NCI-H446 (cell line): ENCODE data around the gene PIAS3.
"Not testable (repeated sequence)": the region's sequence is repeated elsewhere in the genome, so short reads cannot be mapped to it uniquely, and the experiment has no call there.

Experiments used
- DNase-seq, 2 experiments: peaks; one replicate each; lab custom pipeline; 2025; lab: John Stamatoyannopoulos, UW

Gene PIAS3

GRCh38 chr1:145823565-145824498 lies 35.0 kb downstream of the PIAS3 start, which contains the start of the genes POLR3C and RNF115:
POLR3C (plus strand) TSS chr1:145824200; CDS start chr1:145825777, 1,577 bp downstream.
RNF115 (minus strand) TSS chr1:145824095; CDS start chr1:145823873, 222 bp downstream.
- peak; percentile 82 to 95 for DNase-seq

GRCh38 chr1:145822779-145823331 lies 36.0 kb downstream of the PIAS3 start:
- not testable (repeated sequence) for DNase-seq

GRCh38 chr1:145818095-145818494 lies 40.8 kb downstream of the PIAS3 start:
- not testable (repeated sequence) for DNase-seq

- not testable (repeated sequence) for DNase-seq
Observed at GRCh38 chr1:145812977-145813810, 45.7 kb downstream of the PIAS3 start.

GRCh38 chr1:145806844-145807243 lies 52.0 kb downstream of the PIAS3 start:
- DNase-seq: no peak

- DNase-seq: no peak
Observed at GRCh38 chr1:145806408-145806807, 52.5 kb downstream of the PIAS3 start.

- DNase-seq: no peak
Observed at GRCh38 chr1:145805057-145805456, 53.8 kb downstream of the PIAS3 start.

- DNase-seq: no peak
Observed at GRCh38 chr1:145804235-145805045, 54.4 kb downstream of the PIAS3 start.

- DNase-seq: no peak
Observed at GRCh38 chr1:145799806-145800205, 59.1 kb downstream of the PIAS3 start.
